IMR-90 (cell line): ENCODE measurements around the gene KRT74. TPM values are rescaled to one million over a fixed set of nuclear protein-coding genes. Genes with fewer than 3 reads are reported as not detected.

ENCODE experiments used
- ATAC-seq: fragments of 200-7000 bp; cut with Tn5 transposase; 2 replicates; pipeline ENCODE4 v1.9.1; 2020; ENCODE audit warnings: low read depth, mild to moderate bottlenecking, moderate library complexity
- BruUV-seq: library from RNA; stranded (reverse); fragments of 400-500 nt; replicated peaks from 2 replicates; lab custom pipeline; 2021; lab: Mats Ljungman, UMichigan
- CTCF ChIA-PET: fragments of 300-600 bp; formaldehyde crosslinking; extraction: SDS; loops from one replicate; lab custom pipeline; 2021; ENCODE audit warnings: antibody characterized with exemption; lab: Yijun Ruan, JAX
- POLR2A ChIA-PET: fragments of 300-600 bp; sonication (Branson Sonifier 250); formaldehyde crosslinking; loops from one replicate; lab custom pipeline; 2022; ENCODE audit warnings: antibody characterized with exemption; ENCODE audit not compliant: unreplicated experiment; lab: Charles Lee
- DNase-seq: peaks from one replicate; pipeline ENCODE4 v3.0.0; 2013
- H2AFZ ChIP-seq: replicated peaks from 2 replicates; pipeline ENCODE3; 2013; ENCODE audit warnings: low read length, mild to moderate bottlenecking; ENCODE audit not compliant: poor library complexity
- H2AK5ac ChIP-seq: 2 replicates; pipeline ENCODE4 v1.6.1; 2013; ENCODE audit warnings: low read depth, low read length, inconsistent platforms
- H2AK9ac ChIP-seq: replicated peaks from 2 replicates; pipeline ENCODE3; 2013; ENCODE audit warnings: mild to moderate bottlenecking, low read depth, low read length, moderate library complexity; ENCODE audit not compliant: poor library complexity
- H2BK120ac ChIP-seq: 2 replicates; pipeline ENCODE4 v1.6.1; 2013; ENCODE audit warnings: low read depth, low read length, inconsistent platforms
- H2BK15ac ChIP-seq: 3 replicates; pipeline ENCODE4 v1.6.1; 2013; ENCODE audit warnings: low read depth, low read length, inconsistent platforms
- H2BK20ac ChIP-seq: 2 replicates; pipeline ENCODE4 v1.6.1; 2013; ENCODE audit warnings: low read depth, mild to moderate bottlenecking, inconsistent platforms, low read length, moderate library complexity
- H2BK5ac ChIP-seq: 2 replicates; pipeline ENCODE4 v1.6.1; 2013; ENCODE audit warnings: mild to moderate bottlenecking, low read depth, low read length, inconsistent platforms; ENCODE audit not compliant: poor library complexity, severe bottlenecking
- H3K14ac ChIP-seq: replicated peaks from 2 replicates; pipeline ENCODE4 v1.6.1; 2013; ENCODE audit warnings: low read depth, low read length, inconsistent platforms
- H3K18ac ChIP-seq: 2 replicates; pipeline ENCODE4 v1.6.1; 2013; ENCODE audit warnings: low read depth, low read length, control low read depth
- H3K23ac ChIP-seq: 2 replicates; pipeline ENCODE4 v1.6.1; 2013; ENCODE audit warnings: low read depth, low read length, inconsistent platforms
- H3K27ac ChIP-seq: 2 replicates; pipeline ENCODE4 v1.5.1; 2013; ENCODE audit warnings: mild to moderate bottlenecking, control low read depth, low read length; ENCODE audit not compliant: insufficient read depth
- H3K27me3 ChIP-seq: 2 replicates; pipeline ENCODE4 v1.6.1; 2013; ENCODE audit warnings: low read length; ENCODE audit not compliant: control insufficient read depth, insufficient read depth
- H3K36me3 ChIP-seq: 2 replicates; pipeline ENCODE4 v1.6.1; 2013; ENCODE audit warnings: low read length, mixed read lengths; ENCODE audit not compliant: control insufficient read depth, insufficient read depth
- H3K4ac ChIP-seq: 2 replicates; pipeline ENCODE4 v1.6.1; 2013; ENCODE audit warnings: low read depth, low read length, inconsistent platforms
- H3K4me1 ChIP-seq: 2 replicates; pipeline ENCODE4 v1.6.1; 2013; ENCODE audit warnings: low read length, mixed read lengths; ENCODE audit not compliant: control insufficient read depth, insufficient read depth
- H3K4me2 ChIP-seq: 2 replicates; pipeline ENCODE4 v1.6.1; 2013; ENCODE audit warnings: low read depth, mild to moderate bottlenecking, control low read depth, low read length, moderate library complexity
- H3K4me3 ChIP-seq: 2 replicates; pipeline ENCODE4 v1.5.1; 2013; ENCODE audit warnings: low read depth, mild to moderate bottlenecking, control low read depth, low read length, moderate library complexity; ENCODE audit not compliant: insufficient read depth
- H3K56ac ChIP-seq: 2 replicates; pipeline ENCODE4 v1.6.1; 2013; ENCODE audit warnings: low read length, inconsistent platforms; ENCODE audit not compliant: insufficient read depth; ENCODE audit errors: extremely low read depth
- H3K79me1 ChIP-seq, 2 experiments: 2 replicates each; pipeline ENCODE4 v1.6.1; 2013; ENCODE audit warnings: low read length in 2 of 2, inconsistent platforms in 1 of 2, low read depth in 1 of 2
- H3K9ac ChIP-seq: 2 replicates; pipeline ENCODE4 v1.6.1; 2013; ENCODE audit warnings: low read depth, low read length, control low read depth
- H3K9me1 ChIP-seq: 2 replicates; pipeline ENCODE4 v1.6.1; 2013; ENCODE audit warnings: low read length, inconsistent platforms; ENCODE audit not compliant: insufficient read depth
- H3K9me3 ChIP-seq: 2 replicates; pipeline ENCODE4 v1.6.1; 2013; ENCODE audit warnings: low read length; ENCODE audit not compliant: control insufficient read depth, insufficient read depth
- H4K20me1 ChIP-seq: 2 replicates; pipeline ENCODE4 v1.6.1; 2013; ENCODE audit warnings: low read length, inconsistent platforms; ENCODE audit not compliant: insufficient read depth
- H4K5ac ChIP-seq: 2 replicates; pipeline ENCODE4 v1.6.1; 2013; ENCODE audit warnings: mild to moderate bottlenecking, low read depth, low read length, control low read depth
- H4K8ac ChIP-seq, 2 experiments: 2 replicates each; pipeline ENCODE4 v1.6.1; 2013; ENCODE audit warnings: low read depth in 2 of 2, low read length in 2 of 2, control low read depth in 1 of 2, inconsistent platforms in 1 of 2
- H4K91ac ChIP-seq: 2 replicates; pipeline ENCODE4 v1.6.1; 2013; ENCODE audit warnings: low read depth, low read length, inconsistent platforms; ENCODE audit not compliant: insufficient read depth
- BHLHE40 ChIP-seq: fragments of 150-350 bp; IDR thresholded peaks from 2 replicates; pipeline ENCODE4 v1.6.1; 2016; ENCODE audit warnings: mild to moderate bottlenecking, low read depth, low read length
- CEBPB ChIP-seq: IDR thresholded peaks from 2 replicates; pipeline ENCODE4 v1.6.1; 2012; ENCODE audit warnings: low read depth, low read length, improper control_type of control experiment
- CHD1 ChIP-seq: IDR thresholded peaks from 2 replicates; pipeline ENCODE4 v1.6.1; 2012; ENCODE audit warnings: low read depth, low read length, improper control_type of control experiment
- CTCF ChIP-seq: conservative IDR thresholded peaks from 2 replicates; pipeline ENCODE4 v1.5.1; 2012; ENCODE audit warnings: mild to moderate bottlenecking, low read depth, low read length, improper control_type of control experiment
- FOS ChIP-seq: fragments of 150-350 bp; IDR thresholded peaks from 2 replicates; pipeline ENCODE4 v1.6.1; 2016; ENCODE audit warnings: low read depth, low read length
- MAFK ChIP-seq: IDR thresholded peaks from 2 replicates; pipeline ENCODE4 v1.6.1; 2012; ENCODE audit warnings: low read depth, low read length, improper control_type of control experiment
- MAZ ChIP-seq: IDR thresholded peaks from 2 replicates; pipeline ENCODE4 v1.6.1; 2012; ENCODE audit warnings: low read depth, mild to moderate bottlenecking, low read length, improper control_type of control experiment, moderate library complexity, borderline replicate concordance
- MXI1 ChIP-seq: IDR thresholded peaks from 2 replicates; pipeline ENCODE4 v1.6.1; 2012; ENCODE audit warnings: low read depth, mild to moderate bottlenecking, low read length, moderate library complexity, borderline replicate concordance
- NFE2L2 ChIP-seq: fragments of 150-350 bp; IDR thresholded peaks from 2 replicates; pipeline ENCODE4 v1.6.1; 2016; ENCODE audit warnings: low read depth, mild to moderate bottlenecking, low read length
- POLR2A ChIP-seq: IDR thresholded peaks from 2 replicates; pipeline ENCODE4 v1.6.1; 2012; ENCODE audit warnings: mild to moderate bottlenecking, low read depth, low read length
- RAD21 ChIP-seq: IDR thresholded peaks from 2 replicates; pipeline ENCODE4 v1.6.1; 2012; ENCODE audit warnings: low read length, improper control_type of control experiment
- RCOR1 ChIP-seq: IDR thresholded peaks from 2 replicates; pipeline ENCODE4 v1.6.1; 2012; ENCODE audit warnings: mild to moderate bottlenecking, low read length, improper control_type of control experiment; ENCODE audit not compliant: insufficient replicate concordance
- RFX5 ChIP-seq: IDR thresholded peaks from 2 replicates; pipeline ENCODE4 v1.8.0; 2012; ENCODE audit warnings: low read depth, mild to moderate bottlenecking, low read length, moderate library complexity
- SMC3 ChIP-seq: fragments of 150-350 bp; IDR thresholded peaks from 2 replicates; pipeline ENCODE4 v1.6.1; 2016; ENCODE audit warnings: low read depth, mild to moderate bottlenecking, antibody characterized with exemption, low read length, moderate library complexity
- USF2 ChIP-seq: fragments of 150-350 bp; IDR thresholded peaks from 2 replicates; pipeline ENCODE4 v1.6.1; 2017; ENCODE audit warnings: mild to moderate bottlenecking, antibody characterized with exemption, low read length, low read depth
- WGBS, 2 experiments: methylation state at CpG; one replicate each; pipeline versions ENCODE4 v1.1.5 to v1.1.7; 2013; ENCODE audit warnings: missing lambda C conversion rate in 2 of 2; ENCODE audit not compliant: insufficient read length in 1 of 2; ENCODE audit errors: extremely low coverage in 2 of 2; 5-methylcytosine and 5-hydroxymethylcytosine counted together
- dilution Hi-C: fragments of 300-500 bp; cut with HindIII; formaldehyde crosslinking; loops from one replicate; pipeline ENCODE4 v1.14.3; 2018; ENCODE audit warnings: low sequenced_read_pairs; ENCODE audit not compliant: unreplicated experiment
- in situ Hi-C: fragments of 300-500 bp; cut with MboI; formaldehyde crosslinking; loops from 3 replicates; pipeline ENCODE4 v1.14.3; 2019; ENCODE audit warnings: low sequenced_read_pairs, inconsistent platforms, mixed read lengths
- intact Hi-C: fragments of 100-400 bp; cut with micrococcal nuclease; formaldehyde crosslinking; loops from 2 replicates; pipeline ENCODE4 v1.10.0; 2022
- polyA plus RNA-seq, 3 experiments: library from polyadenylated mRNA; depleted of rRNA; stranded (reverse); fragments of >200 nt; gene quantifications; 2 replicates each; pipeline ENCODE4 v1.2.3, GENCODE V29; 2012; ENCODE audit warnings: low replicate concordance in 1 of 3
- total RNA-seq: library from RNA; depleted of rRNA; stranded (reverse); fragments of >200 nt; gene quantifications from 2 replicates; pipeline ENCODE4 v1.2.3, GENCODE V29; 2012
- TF ChIP-seq, protein P1 (sequence below): fragments of 150-350 bp; IDR thresholded peaks from 2 replicates; pipeline ENCODE4 v1.6.1; 2016; ENCODE audit warnings: low read depth, mild to moderate bottlenecking, low read length, moderate library complexity, borderline replicate concordance

KRT74 gene
- total and polyA plus RNA-seq, 2 of the 4 experiments (the other 2 are of a cell fraction) = not detected

DNA sequence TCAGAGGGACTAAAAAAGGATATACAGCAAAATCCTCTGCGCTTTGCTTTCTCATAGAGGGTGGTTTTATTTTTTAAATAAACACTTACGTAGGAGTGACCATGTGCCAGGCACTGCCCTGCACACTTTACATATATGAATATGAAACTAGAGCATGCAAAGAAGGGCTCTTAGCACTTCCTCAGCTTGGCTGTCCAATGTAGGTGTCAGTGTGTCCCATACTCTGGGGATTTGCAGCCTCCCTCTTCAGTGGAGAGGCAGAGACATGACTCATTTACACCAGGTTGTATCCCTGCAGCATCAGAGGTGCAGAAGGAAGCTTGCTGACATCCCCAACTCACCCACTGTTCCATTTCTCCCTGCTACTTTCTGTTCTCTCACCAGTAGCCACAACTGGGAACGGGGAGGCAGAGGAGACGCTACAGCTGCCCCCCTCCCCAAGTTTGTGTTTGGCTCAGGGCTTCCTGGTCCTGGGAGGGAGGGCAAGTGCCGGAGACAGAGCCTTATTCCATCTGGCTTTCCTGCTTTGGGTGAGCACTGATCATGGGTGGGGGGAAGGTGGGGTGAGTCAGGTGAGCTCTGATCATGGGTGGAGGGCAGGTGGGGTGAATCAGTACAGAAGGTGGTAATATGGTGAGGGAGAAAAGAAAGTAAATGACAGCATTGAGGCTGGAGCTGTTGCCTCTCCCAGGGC, 48.6 kb downstream of the KRT74 start:
- no peak overlapping the region for H3K4ac ChIP-seq
- no peak overlapping the region for H4K5ac ChIP-seq
- BruUV-seq = no TSS peak
- H3K4me2 ChIP-seq = no peak overlapping the region
- POLR2A ChIA-PET = no interaction called here
- H3K27ac ChIP-seq = no peak overlapping the region
- H3K18ac ChIP-seq = no peak overlapping the region
- no peak overlapping the region for H3K56ac ChIP-seq
- no peak overlapping the region for H3K23ac ChIP-seq
- ATAC-seq = no peak
- H4K91ac ChIP-seq = no peak overlapping the region
- H3K4me3 ChIP-seq = no peak overlapping the region
- no peaks in the 10 kb centered on the region for H3K9me3 ChIP-seq
- dilution Hi-C loops (no loop called here), in situ Hi-C loops (no loop called here), intact Hi-C loops (no loop called here)
- H3K9ac ChIP-seq = no peak overlapping the region
- no peak overlapping the region for H2AK9ac ChIP-seq
- H3K14ac ChIP-seq = no peak overlapping the region
- no peak overlapping the region for H2AK5ac ChIP-seq
- H3K36me3 ChIP-seq = no peaks in the 10 kb centered on the region
- no peak overlapping the region for H2BK5ac ChIP-seq
- CTCF ChIA-PET = no interaction called here
- no peak overlapping the region for H2BK20ac ChIP-seq
- H2BK15ac ChIP-seq = no peak overlapping the region
- 60% methylated on average over 1 of the region's 5 CpGs; no CpG with 5 or more reads in 1 of the 2 experiments for WGBS, 2 experiments
- no peaks in the 10 kb centered on the region; the same call in 1 of the 2 replicates for H4K20me1 ChIP-seq
- no peak overlapping the region for H2BK120ac ChIP-seq
- no peaks in the 10 kb centered on the region for H3K79me1 ChIP-seq
- no peaks in the 10 kb centered on the region for H3K9me1 ChIP-seq
- TF ChIP-seq RCOR1 (no peak), CTCF (no peak), POLR2A (no peak), CHD1 (no peak), MAZ (no peak), NFE2L2 (no peak), RAD21 (no peak), SMC3 (no peak), RFX5 (no peak), CEBPB (no peak), BHLHE40 (no peak), FOS (no peak), USF2 (no peak), MXI1 (no peak), MAFK (no peak)
- TF ChIP-seq, protein P1, sequence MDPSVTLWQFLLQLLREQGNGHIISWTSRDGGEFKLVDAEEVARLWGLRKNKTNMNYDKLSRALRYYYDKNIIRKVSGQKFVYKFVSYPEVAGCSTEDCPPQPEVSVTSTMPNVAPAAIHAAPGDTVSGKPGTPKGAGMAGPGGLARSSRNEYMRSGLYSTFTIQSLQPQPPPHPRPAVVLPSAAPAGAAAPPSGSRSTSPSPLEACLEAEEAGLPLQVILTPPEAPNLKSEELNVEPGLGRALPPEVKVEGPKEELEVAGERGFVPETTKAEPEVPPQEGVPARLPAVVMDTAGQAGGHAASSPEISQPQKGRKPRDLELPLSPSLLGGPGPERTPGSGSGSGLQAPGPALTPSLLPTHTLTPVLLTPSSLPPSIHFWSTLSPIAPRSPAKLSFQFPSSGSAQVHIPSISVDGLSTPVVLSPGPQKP = no peak
- H4K8ac ChIP-seq = no peak overlapping the region
- H2AFZ ChIP-seq = no peak overlapping the region
- peaks cover 41% of the 10 kb centered on the region for H3K27me3 ChIP-seq
- no peaks in the 10 kb centered on the region for H3K4me1 ChIP-seq
- DNase-seq = no peak
